Adrenal gland (tissue), 12 donors: ENCODE data around the gene CDKAL1. TPM values are rescaled to one million over a fixed set of nuclear protein-coding genes. Genes with fewer than 3 reads are reported as not detected.
A peak's percentile ranks its signal among the peaks of the same experiment; 100 is the strongest.

ENCODE experiments used
- DNase-seq, 7 donors: peaks; one replicate each; pipeline ENCODE4 v3.0.0-alpha.2; 2019 to 2020
- H3K27ac ChIP-seq, 5 donors: fragments of 200-600 bp; sonication (generic) in 4 of 5; 1 replicate in 3 of 5; 2 replicates in 2 of 5; pipeline versions ENCODE4 v1.5.1 to v1.8.0; 2016 to 2020; ENCODE audit warnings: mild to moderate bottlenecking in 1 of 5
- H3K27me3 ChIP-seq: fragments of 200-600 bp; 2 replicates; pipeline ENCODE4 v1.8.0; 2021
- H3K36me3 ChIP-seq, 2 donors: fragments of 200-600 bp; replicated peaks in 1 of 2; 1 replicate in 1 of 2; 2 replicates in 1 of 2; pipeline versions ENCODE4 v1.5.1 to v1.8.0; 2018 to 2022
- H3K4me1 ChIP-seq, 2 donors: fragments of 200-600 bp; replicated peaks in 1 of 2; 1 replicate in 1 of 2; 2 replicates in 1 of 2; pipeline versions ENCODE4 v1.5.1 to v1.8.0; 2018 to 2021
- H3K4me3 ChIP-seq, 4 donors: fragments of 200-600 bp; sonication (generic) in 3 of 4; one replicate each; pipeline ENCODE4 v1.5.1; 2016 to 2018
- H3K9me3 ChIP-seq, 3 donors: fragments of 200-600 bp; sonication (generic) in 1 of 3; replicated peaks in 1 of 3; 1 replicate in 2 of 3; 2 replicates in 1 of 3; pipeline versions ENCODE4 v1.5.1 to v1.8.0; 2016 to 2021
- POLR2A ChIP-seq, 2 donors: fragments of 450-650 bp; IDR thresholded peaks; one replicate each; pipeline ENCODE4 v1.6.1; 2017; ENCODE audit warnings: antibody characterized with exemption in 2 of 2, mild to moderate bottlenecking in 2 of 2, moderate library complexity in 1 of 2
- WGBS, 4 donors: extraction: QIAGEN DNeasy Blood & Tissue Kit in 2 of 4; methylation state at CpG; one replicate each; pipeline versions ENCODE4 v1.1.5 to v1.1.7; 2013 to 2017; 5-methylcytosine and 5-hydroxymethylcytosine counted together
- intact Hi-C, 2 donors: fragments of 100-400 bp; cut with DNase I; formaldehyde crosslinking; loops; one replicate each; pipeline versions ENCODE4 v1.14.1 to v1.15.0; 2022 to 2023
- polyA plus RNA-seq, 3 donors: library from polyadenylated mRNA; stranded (reverse); fragments of 200-250 nt in 2 of 3; fragments of 350-450 nt in 1 of 3; fragmentation: Illumina TruSeq in 1 of 3; extraction: RNeasy Lipid Tissue Mini Kit (QIAGEN cat#74804) in 1 of 3; gene quantifications; one replicate each; pipeline ENCODE4 v1.2.3, GENCODE V29; 2013 to 2014
- total RNA-seq, 9 donors: library from RNA; depleted of rRNA in 4 of 9; stranded (reverse); fragments of >200 nt in 4 of 9; fragments of 120-200 nt in 1 of 9; fragmentation: NEBNext Ultra II Directional in 1 of 9; extraction: Animal tissue kit (Norgen Biotek cat#: 25700) in 1 of 9; gene quantifications; one replicate each; pipeline versions ENCODE4 v1.1.0 to v1.2.4, GENCODE V29; 2013 to 2023
- TF ChIP-seq, protein P1 (sequence below), 6 experiments: fragments of 450-650 bp in 4 of 6; fragments of 200-600 bp in 2 of 6; sonication (generic) in 1 of 6; IDR thresholded peaks; 1 replicate in 5 of 6; 2 replicates in 1 of 6; pipeline versions ENCODE4 v1.5.1 to v1.8.0; 2016 to 2021; ENCODE audit warnings: antibody characterized with exemption in 6 of 6, mild to moderate bottlenecking in 2 of 6, moderate library complexity in 1 of 6
- donor health status: healthy with polysubstance abuse.
- donor health status: Bipolar disorder and iron deficiency.
- donor health status: DM: yes; HTN: yes; CAD: no.
- donor health status: DM: no; HTN: no; CAD: no.
- donor health status: DM: no; HTN: no; CAD: no.
- donor health status: DM: yes; HTN: yes; CAD: no.

The CDKAL1 gene
- total and polyA plus RNA-seq, 12 donors, result 3.9 to 21.1 (median 10.6) TPM

DNA sequence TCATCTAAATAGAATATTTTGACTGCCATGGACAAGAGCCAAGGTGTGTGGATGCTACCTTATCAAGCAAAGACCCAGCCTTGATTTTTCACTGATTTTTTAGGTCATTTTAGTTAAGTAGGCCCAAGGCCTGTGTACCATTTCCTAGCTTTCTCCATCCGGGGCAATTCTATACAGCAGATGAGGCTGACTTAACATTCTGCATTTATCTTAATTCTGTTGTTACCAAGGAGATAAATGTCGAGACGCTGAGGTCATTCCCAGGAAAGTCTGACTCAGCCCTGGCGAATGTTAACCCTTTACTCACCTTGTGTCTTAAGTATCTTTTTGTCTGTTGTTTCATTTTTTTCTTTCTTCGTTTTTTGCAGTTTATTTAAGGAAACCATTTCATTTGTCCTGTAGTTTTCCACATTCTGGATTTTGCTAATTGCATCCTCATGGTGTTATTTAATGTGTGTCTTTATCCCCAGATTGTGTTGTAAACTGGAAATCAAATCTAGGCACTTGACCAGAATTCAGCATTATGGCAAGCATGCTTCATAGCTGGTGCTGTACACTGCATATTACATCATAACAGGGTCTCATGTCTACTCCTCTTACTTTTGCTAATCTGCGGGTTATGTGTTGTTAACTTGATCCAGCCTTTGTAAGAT is 277.0 kb downstream of the CDKAL1 start:
- Histone ChIP-seq H3K4me1 (peaks cover 4 to 8% of the 10 kb centered on the region in 2 donors), H3K36me3 (no peaks in the 10 kb centered on the region), H3K27me3 (no peaks in the 10 kb centered on the region), H3K9me3 (peaks cover 0 to 6% (median 6%) of the 10 kb centered on the region in 3 donors), H3K4me3 (no peak overlapping the region), H3K27ac (peak overlapping the region in 1 of 5 donors; percentile 35)
- intact Hi-C loops, result no loop called here
- WGBS, 4 donors, result 22 to 25% (median 22%) methylated on average over 6 of the region's 6 CpGs
- peak; percentile 27 to 73 (median 51) for DNase-seq
- TF ChIP-seq POLR2A (IDR thresholded peaks at IDR 0.05), result no peak
- TF ChIP-seq, protein P1, sequence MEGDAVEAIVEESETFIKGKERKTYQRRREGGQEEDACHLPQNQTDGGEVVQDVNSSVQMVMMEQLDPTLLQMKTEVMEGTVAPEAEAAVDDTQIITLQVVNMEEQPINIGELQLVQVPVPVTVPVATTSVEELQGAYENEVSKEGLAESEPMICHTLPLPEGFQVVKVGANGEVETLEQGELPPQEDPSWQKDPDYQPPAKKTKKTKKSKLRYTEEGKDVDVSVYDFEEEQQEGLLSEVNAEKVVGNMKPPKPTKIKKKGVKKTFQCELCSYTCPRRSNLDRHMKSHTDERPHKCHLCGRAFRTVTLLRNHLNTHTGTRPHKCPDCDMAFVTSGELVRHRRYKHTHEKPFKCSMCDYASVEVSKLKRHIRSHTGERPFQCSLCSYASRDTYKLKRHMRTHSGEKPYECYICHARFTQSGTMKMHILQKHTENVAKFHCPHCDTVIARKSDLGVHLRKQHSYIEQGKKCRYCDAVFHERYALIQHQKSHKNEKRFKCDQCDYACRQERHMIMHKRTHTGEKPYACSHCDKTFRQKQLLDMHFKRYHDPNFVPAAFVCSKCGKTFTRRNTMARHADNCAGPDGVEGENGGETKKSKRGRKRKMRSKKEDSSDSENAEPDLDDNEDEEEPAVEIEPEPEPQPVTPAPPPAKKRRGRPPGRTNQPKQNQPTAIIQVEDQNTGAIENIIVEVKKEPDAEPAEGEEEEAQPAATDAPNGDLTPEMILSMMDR (IDR thresholded peaks at IDR 0.05), result no peak

DNA sequence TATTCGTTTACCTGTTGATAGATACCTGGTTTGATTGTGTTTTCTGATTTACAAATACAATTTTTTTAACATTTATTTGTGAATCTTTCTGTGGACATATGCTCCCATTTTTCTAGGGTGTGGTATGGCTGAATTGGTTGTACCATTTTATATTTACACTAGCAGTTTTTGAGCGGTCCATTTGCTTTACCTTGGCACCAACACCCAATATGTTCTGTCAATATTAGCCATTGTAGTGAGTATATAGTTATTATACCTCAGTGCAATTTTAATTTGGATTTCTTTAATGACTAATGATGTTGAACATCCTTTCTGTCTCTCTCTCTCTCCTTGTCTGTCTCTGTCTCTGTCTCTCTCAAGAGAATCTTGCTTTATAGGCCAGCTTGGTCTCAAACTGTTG is 278.5 kb downstream of the CDKAL1 start:
- intact Hi-C loops, result no loop called here
- TF ChIP-seq POLR2A (IDR thresholded peaks at IDR 0.05), result no peak
- TF ChIP-seq, protein P1 (IDR thresholded peaks at IDR 0.05), result no peak
- WGBS, 4 donors, result 97 to 98% (median 98%) methylated on average over 2 of the region's 2 CpGs

DNA sequence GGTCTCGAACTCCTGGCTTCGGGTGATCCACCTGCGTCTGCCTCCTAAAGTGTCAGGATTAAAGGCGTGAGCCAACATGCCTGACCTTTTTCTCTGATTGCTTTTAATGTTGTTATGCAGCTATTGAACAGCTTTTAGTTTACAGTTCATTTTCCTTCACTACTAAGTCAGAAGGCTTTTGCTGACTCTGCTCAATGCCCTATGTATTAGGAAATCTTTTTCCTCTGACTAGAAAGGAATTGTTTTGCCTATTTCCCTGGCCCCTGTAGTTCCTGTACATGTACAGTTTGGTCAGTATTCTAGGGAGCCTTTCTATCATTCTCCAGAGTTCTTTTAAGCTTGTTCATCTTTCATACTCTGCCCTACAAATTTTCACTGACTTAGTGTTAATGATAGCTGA is 280.2 kb downstream of the CDKAL1 start:
- no peak overlapping the region for H3K27ac ChIP-seq
- H3K27me3 ChIP-seq, result no peaks in the 10 kb centered on the region
- H3K36me3 ChIP-seq, result no peaks in the 10 kb centered on the region
- intact Hi-C loops, result no loop called here
- TF ChIP-seq, protein P1 (IDR thresholded peaks at IDR 0.05), result no peak
- no peak for TF ChIP-seq POLR2A (IDR thresholded peaks at IDR 0.05)
- DNase-seq, result no peak
- H3K4me3 ChIP-seq, result no peak overlapping the region
- peaks cover 4 to 8% of the 10 kb centered on the region in 2 donors for H3K4me1 ChIP-seq
- no peaks in the 10 kb centered on the region for H3K9me3 ChIP-seq
- 97 to 98% (median 98%) methylated on average over 4 of the region's 4 CpGs for WGBS, 4 donors

More for the DNA sequence above, 278.5 kb downstream of the CDKAL1 start:
- peaks cover 4 to 8% of the 10 kb centered on the region in 2 donors for H3K4me1 ChIP-seq
- no peak overlapping the region for H3K4me3 ChIP-seq
- no peak overlapping the region for H3K27ac ChIP-seq
- no peaks in the 10 kb centered on the region for H3K27me3 ChIP-seq
- DNase-seq, result no peak
- no peaks in the 10 kb centered on the region for H3K9me3 ChIP-seq
- H3K36me3 ChIP-seq, result no peaks in the 10 kb centered on the region

DNA sequence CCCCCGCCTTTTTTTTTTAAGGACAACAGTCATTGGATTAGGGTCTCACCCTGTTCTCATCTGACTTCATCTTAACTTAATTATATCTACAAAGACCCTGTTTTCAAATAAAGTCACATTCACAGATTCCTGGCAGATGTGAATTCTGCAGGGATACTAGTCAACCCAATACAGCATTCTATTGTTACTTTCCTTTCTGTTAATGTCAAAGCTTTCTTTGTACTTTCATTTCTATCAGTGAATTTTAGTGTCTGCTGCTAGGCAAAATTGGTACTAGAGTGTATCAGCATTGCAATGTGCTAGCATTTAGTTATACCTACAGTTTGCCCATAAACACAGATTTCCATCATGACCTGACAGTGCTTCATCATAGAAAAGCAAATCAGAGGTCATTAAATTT is 281.9 kb downstream of the CDKAL1 start:
- no peak for DNase-seq
- intact Hi-C loops, result no loop called here
- Histone ChIP-seq H3K36me3 (no peaks in the 10 kb centered on the region), H3K27ac (no peak overlapping the region), H3K27me3 (no peaks in the 10 kb centered on the region), H3K9me3 (no peaks in the 10 kb centered on the region), H3K4me3 (no peak overlapping the region), H3K4me1 (peaks cover under 1 to 4% of the 10 kb centered on the region in 2 donors)
- TF ChIP-seq, protein P1 (IDR thresholded peaks at IDR 0.05), result no peak
- TF ChIP-seq POLR2A (IDR thresholded peaks at IDR 0.05), result no peak
- WGBS, 4 donors, result 78 to 100% methylated on average over 1 of the region's 1 CpG; no CpG with 5 or more reads in 2 of the 4 donors
